Measurements from ENCODE around the gene ZSWIM6.

ZSWIM6 gene

GRCh38 chr5:61331407-61332357, at the start of gene ZSWIM6:
ZSWIM6 (plus strand) TSS chr5:61332258; CDS start chr5:61332273, 15 bp downstream.
- DNase-seq = peak; percentile 96

GRCh38 chr5:61283471-61283870, 48.6 kb upstream of the ZSWIM6 start:
- DNase-seq = no peak

GRCh38 chr5:61285531-61285930, 46.5 kb upstream of the ZSWIM6 start:
- DNase-seq = no peak

- DNase-seq = no peak
These were observed 45.5 kb upstream of the ZSWIM6 start for GRCh38 chr5:61286446-61287132.

GRCh38 chr5:61287474-61287873, 44.6 kb upstream of the ZSWIM6 start:
- no peak for DNase-seq

GRCh38 chr5:61289241-61289640, 42.8 kb upstream of the ZSWIM6 start:
- no peak for DNase-seq

GRCh38 chr5:61289669-61290306, 42.3 kb upstream of the ZSWIM6 start:
- DNase-seq = no peak

- DNase-seq = peak; percentile 63
These were observed 41.3 kb upstream of the ZSWIM6 start for GRCh38 chr5:61290791-61291210.

GRCh38 chr5:61292062-61292657, 39.9 kb upstream of the ZSWIM6 start:
- no peak for DNase-seq

GRCh38 chr5:61293071-61293470, 39.0 kb upstream of the ZSWIM6 start:
- DNase-seq = no peak

- DNase-seq = no peak
These were observed 38.2 kb upstream of the ZSWIM6 start for GRCh38 chr5:61293873-61294272.

- no peak for DNase-seq
These were observed 36.7 kb upstream of the ZSWIM6 start for GRCh38 chr5:61295365-61295764.

GRCh38 chr5:61298066-61298465, 34.0 kb upstream of the ZSWIM6 start:
- no peak for DNase-seq

GRCh38 chr5:61298580-61298979, 33.5 kb upstream of the ZSWIM6 start:
- no peak for DNase-seq

- DNase-seq = no peak
These were observed 32.8 kb upstream of the ZSWIM6 start for GRCh38 chr5:61299261-61299681.

GRCh38 chr5:61301341-61302199, 30.5 kb upstream of the ZSWIM6 start:
- DNase-seq = peak; percentile 93

- no peak for DNase-seq
These were observed 29.9 kb upstream of the ZSWIM6 start for GRCh38 chr5:61302200-61302563.

- DNase-seq = no peak
These were observed 28.7 kb upstream of the ZSWIM6 start for GRCh38 chr5:61303346-61303745.

GRCh38 chr5:61304590-61305381, 27.3 kb upstream of the ZSWIM6 start:
- DNase-seq = no peak

- DNase-seq = peak; percentile 23
These were observed 25.4 kb upstream of the ZSWIM6 start for GRCh38 chr5:61306531-61307131.

- no peak for DNase-seq
These were observed 24.9 kb upstream of the ZSWIM6 start for GRCh38 chr5:61307191-61307590.

Measured in kidney glomerular epithelial cell (primary cell).